HG03565 (cell line): ENCODE measurements around the gene TMEM132C.

Experiments used
- ATAC-seq: cut with Tn5 transposase; IDR thresholded peaks from one replicate; pipeline ENCODE4 v1.9.1; 2021; ENCODE audit warnings: mild to moderate bottlenecking, moderate library complexity; ENCODE audit not compliant: unreplicated experiment

TMEM132C gene

GRCh38 chr12:128543971-128544370 lies 277.0 kb downstream of the TMEM132C start:
- ATAC-seq = no peak

- no peak for ATAC-seq
Measured at GRCh38 chr12:128548949-128549348, 282.0 kb downstream of the TMEM132C start.

GRCh38 chr12:128549601-128550218 lies 282.7 kb downstream of the TMEM132C start:
- ATAC-seq = no peak

- ATAC-seq = no peak
Measured at GRCh38 chr12:128551266-128551665, 284.3 kb downstream of the TMEM132C start.

- no peak for ATAC-seq
Measured at GRCh38 chr12:128554546-128555304, 287.8 kb downstream of the TMEM132C start.

GRCh38 chr12:128557231-128557630 lies 290.3 kb downstream of the TMEM132C start:
- ATAC-seq = no peak

GRCh38 chr12:128564956-128565355 lies 298.0 kb downstream of the TMEM132C start:
- ATAC-seq = no peak

GRCh38 chr12:128567730-128568129 lies 300.8 kb downstream of the TMEM132C start:
- ATAC-seq = no peak

GRCh38 chr12:128570191-128571065 lies 303.5 kb downstream of the TMEM132C start:
- ATAC-seq = peak; percentile 65

GRCh38 chr12:128571906-128572810 lies 305.2 kb downstream of the TMEM132C start:
- ATAC-seq = no peak

- no peak for ATAC-seq
Measured at GRCh38 chr12:128573907-128574306, 306.9 kb downstream of the TMEM132C start.

GRCh38 chr12:128578045-128578444 lies 311.1 kb downstream of the TMEM132C start:
- ATAC-seq = no peak

GRCh38 chr12:128581321-128581761 lies 314.4 kb downstream of the TMEM132C start:
- ATAC-seq = no peak

- ATAC-seq = no peak
Measured at GRCh38 chr12:128583453-128583852, 316.5 kb downstream of the TMEM132C start.

GRCh38 chr12:128586451-128587029 lies 319.6 kb downstream of the TMEM132C start:
- ATAC-seq = no peak

- ATAC-seq = no peak
Measured at GRCh38 chr12:128587918-128588317, 320.9 kb downstream of the TMEM132C start.

GRCh38 chr12:128592220-128592744 lies 325.3 kb downstream of the TMEM132C start:
- no peak for ATAC-seq

GRCh38 chr12:128594521-128594920 lies 327.6 kb downstream of the TMEM132C start:
- no peak for ATAC-seq

- no peak for ATAC-seq
Measured at GRCh38 chr12:128595609-128596008, 328.6 kb downstream of the TMEM132C start.

GRCh38 chr12:128600886-128601285 lies 333.9 kb downstream of the TMEM132C start:
- no peak for ATAC-seq
